MCF 10A (cell line): Measurements from ENCODE around the gene AGBL1. TPM values are rescaled to one million over a fixed set of nuclear protein-coding genes. Genes with fewer than 3 reads are reported as not detected.
A peak's percentile ranks its signal among the peaks of the same experiment; 100 is the strongest.

ENCODE experiments used
- BruUV-seq: library from RNA; stranded (reverse); fragments of 400-500 nt; replicated peaks from 2 replicates; lab custom pipeline; 2021; lab: Mats Ljungman, UMichigan
- CTCF ChIA-PET: fragments of 300-600 bp; sonication (Branson Sonifier 250); formaldehyde crosslinking; extraction: SDS; loops from one replicate; lab custom pipeline; 2021; ENCODE audit warnings: antibody characterized with exemption, inconsistent platforms; lab: Yijun Ruan, JAX
- POLR2A ChIA-PET: fragments of 300-600, 350-650 bp; sonication (Branson Sonifier 250); formaldehyde crosslinking; extraction: SDS; loops from one replicate; lab custom pipeline; 2020; ENCODE audit warnings: antibody characterized with exemption, inconsistent platforms; lab: Yijun Ruan, JAX
- DNase-seq: peaks from one replicate; pipeline ENCODE4 v3.0.0-alpha.2; 2018; ENCODE audit not compliant: unreplicated experiment
- H3K27ac Mint-ChIP-seq: one replicate; pipeline ENCODE4 v1.8.0; 2022; ENCODE audit warnings: mild to moderate bottlenecking, low read depth, mixed read lengths; ENCODE audit not compliant: unreplicated experiment
- H3K27me3 Mint-ChIP-seq: one replicate; pipeline ENCODE4 v1.8.0; 2022; ENCODE audit warnings: mixed read lengths; ENCODE audit not compliant: insufficient read depth, unreplicated experiment
- H3K36me3 Mint-ChIP-seq: one replicate; pipeline ENCODE4 v1.8.0; 2022; ENCODE audit warnings: mild to moderate bottlenecking, moderate library complexity, mixed read lengths; ENCODE audit not compliant: insufficient read depth, unreplicated experiment
- H3K4me1 Mint-ChIP-seq: one replicate; pipeline ENCODE4 v1.8.0; 2022; ENCODE audit warnings: mixed read lengths; ENCODE audit not compliant: insufficient read depth, unreplicated experiment
- H3K4me3 Mint-ChIP-seq: one replicate; pipeline ENCODE4 v1.8.0; 2022; ENCODE audit warnings: mild to moderate bottlenecking, moderate library complexity, mixed read lengths; ENCODE audit not compliant: unreplicated experiment
- H3K9me3 Mint-ChIP-seq: one replicate; pipeline ENCODE4 v1.8.0; 2022; ENCODE audit warnings: mixed read lengths; ENCODE audit not compliant: unreplicated experiment
- intact Hi-C: fragments of 100-400 bp; cut with micrococcal nuclease; formaldehyde crosslinking; loops from 2 replicates; pipeline ENCODE4 v1.14.1; 2022
- total RNA-seq: library from RNA; stranded (reverse); gene quantifications from 2 replicates; pipeline ENCODE4 v1.2.3, GENCODE V29; 2022
- TF ChIP-seq, protein P1 (sequence below): fragments of 200-600 bp; IDR thresholded peaks from one replicate; pipeline ENCODE4 v1.8.0; 2022; ENCODE audit warnings: antibody characterized with exemption, mild to moderate bottlenecking; ENCODE audit not compliant: unreplicated experiment

AGBL1 gene
- total RNA-seq, 1 experiment from 2014 or later, result not detected

DNA sequence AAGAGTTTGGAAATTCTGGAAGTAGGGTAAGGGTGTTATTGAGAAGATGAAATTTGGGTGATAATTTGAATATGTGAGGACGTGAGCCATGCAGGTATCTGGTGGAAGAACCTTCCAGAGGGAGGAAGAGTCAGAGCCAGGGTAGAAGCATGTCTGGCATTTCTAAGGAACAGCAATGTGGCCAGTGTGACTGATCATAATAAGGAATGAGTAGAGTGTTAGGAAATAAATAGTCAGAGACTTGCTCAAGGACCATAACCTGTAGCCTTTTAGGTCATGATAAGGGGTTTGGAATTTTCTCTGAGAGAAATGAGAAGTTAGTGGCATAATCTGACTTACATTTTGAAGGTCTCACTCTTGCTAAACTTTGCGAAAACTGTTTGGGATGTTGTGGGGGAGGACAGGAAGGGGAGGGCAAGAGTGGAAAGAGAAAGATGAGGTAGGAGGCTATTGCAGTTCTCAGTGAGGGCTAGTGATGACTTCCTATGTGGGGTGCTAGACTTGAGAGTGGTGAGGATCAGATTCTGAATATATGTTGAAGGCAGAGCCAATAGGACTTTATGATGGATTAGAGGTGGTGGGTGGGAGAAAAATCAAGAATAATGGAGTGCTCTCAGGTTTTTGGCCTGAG lies 568.3 kb downstream of the AGBL1 start:
- ChIA-PET CTCF (no interaction called here), POLR2A (no interaction called here)
- H3K4me3 Mint-ChIP-seq, result no peak overlapping the region
- H3K9me3 Mint-ChIP-seq, result no peaks in the 10 kb centered on the region
- no peak for DNase-seq
- H3K4me1 Mint-ChIP-seq, result peaks cover 10% of the 10 kb centered on the region
- no peaks in the 10 kb centered on the region for H3K27me3 Mint-ChIP-seq
- intact Hi-C loops, result no loop called here
- no peaks in the 10 kb centered on the region for H3K36me3 Mint-ChIP-seq
- TF ChIP-seq, protein P1, sequence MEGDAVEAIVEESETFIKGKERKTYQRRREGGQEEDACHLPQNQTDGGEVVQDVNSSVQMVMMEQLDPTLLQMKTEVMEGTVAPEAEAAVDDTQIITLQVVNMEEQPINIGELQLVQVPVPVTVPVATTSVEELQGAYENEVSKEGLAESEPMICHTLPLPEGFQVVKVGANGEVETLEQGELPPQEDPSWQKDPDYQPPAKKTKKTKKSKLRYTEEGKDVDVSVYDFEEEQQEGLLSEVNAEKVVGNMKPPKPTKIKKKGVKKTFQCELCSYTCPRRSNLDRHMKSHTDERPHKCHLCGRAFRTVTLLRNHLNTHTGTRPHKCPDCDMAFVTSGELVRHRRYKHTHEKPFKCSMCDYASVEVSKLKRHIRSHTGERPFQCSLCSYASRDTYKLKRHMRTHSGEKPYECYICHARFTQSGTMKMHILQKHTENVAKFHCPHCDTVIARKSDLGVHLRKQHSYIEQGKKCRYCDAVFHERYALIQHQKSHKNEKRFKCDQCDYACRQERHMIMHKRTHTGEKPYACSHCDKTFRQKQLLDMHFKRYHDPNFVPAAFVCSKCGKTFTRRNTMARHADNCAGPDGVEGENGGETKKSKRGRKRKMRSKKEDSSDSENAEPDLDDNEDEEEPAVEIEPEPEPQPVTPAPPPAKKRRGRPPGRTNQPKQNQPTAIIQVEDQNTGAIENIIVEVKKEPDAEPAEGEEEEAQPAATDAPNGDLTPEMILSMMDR, result no peak
- no peak overlapping the region for H3K27ac Mint-ChIP-seq
- no TSS peak for BruUV-seq

DNA sequence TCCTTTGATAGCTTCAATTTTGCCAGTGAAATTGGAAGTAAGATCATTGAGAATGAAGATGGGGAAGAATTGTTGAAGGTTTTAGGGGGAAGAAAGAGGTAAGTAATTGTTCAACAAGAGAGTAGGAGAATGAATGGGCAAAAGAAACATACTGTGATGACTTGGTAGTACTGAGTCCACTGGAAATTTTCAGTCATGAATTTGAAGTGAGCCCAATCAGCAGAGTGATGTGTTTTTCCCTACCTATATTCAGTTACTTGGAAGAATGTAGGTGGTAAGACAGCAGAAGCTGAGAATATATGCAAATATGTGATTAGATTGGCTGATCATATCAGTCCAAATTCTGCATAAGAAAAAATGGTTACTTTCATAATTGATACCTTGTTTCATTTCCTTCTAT lies 569.6 kb downstream of the AGBL1 start:
- H3K36me3 Mint-ChIP-seq, result no peaks in the 10 kb centered on the region
- ChIA-PET POLR2A (interaction anchor here (0.6 kb wide), 1 partner anchor 86 kb away, joined by 3 read pairs; no protein-coding TSS in a partner anchor), CTCF (interaction anchor here (0.7 to 1.1 kb wide), 2 partner anchors 25 to 51 kb away, joined by 4 to 5 read pairs; no protein-coding TSS in a partner anchor)
- BruUV-seq, result no TSS peak
- intact Hi-C loops, result no loop called here
- TF ChIP-seq, protein P1, result no peak
- H3K27me3 Mint-ChIP-seq, result no peaks in the 10 kb centered on the region
- no peaks in the 10 kb centered on the region for H3K9me3 Mint-ChIP-seq
- no peak overlapping the region for H3K4me3 Mint-ChIP-seq
- DNase-seq, result no peak
- H3K27ac Mint-ChIP-seq, result no peak overlapping the region
- H3K4me1 Mint-ChIP-seq, result peaks cover 10% of the 10 kb centered on the region

DNA sequence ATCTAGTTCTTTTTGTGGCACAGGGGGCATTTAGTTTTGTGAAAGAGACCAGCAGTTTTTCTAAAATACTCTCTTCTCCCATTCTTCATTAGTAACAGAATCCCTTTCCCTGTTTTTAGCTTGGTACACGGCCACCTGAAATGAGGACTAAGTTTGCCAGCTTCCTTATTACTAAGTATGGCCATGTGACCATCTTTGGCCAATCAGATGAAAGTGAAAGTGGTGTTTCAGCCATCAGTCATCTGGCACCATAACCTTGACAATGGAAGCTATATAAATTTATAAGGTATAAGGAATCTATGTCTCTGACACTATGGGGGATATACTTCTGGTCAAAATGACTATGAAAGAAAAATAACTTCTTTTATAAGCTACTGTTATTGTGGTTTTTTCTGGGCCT lies 570.4 kb downstream of the AGBL1 start:
- intact Hi-C loops, result no loop called here
- DNase-seq, result peak; percentile 16
- Mint-ChIP-seq H3K27me3 (no peaks in the 10 kb centered on the region), H3K9me3 (no peaks in the 10 kb centered on the region), H3K4me3 (no peak overlapping the region), H3K36me3 (no peaks in the 10 kb centered on the region), H3K4me1 (peaks cover 10% of the 10 kb centered on the region), H3K27ac (no peak overlapping the region)
- CTCF ChIA-PET, result interaction anchor here (0.6 to 1.4 kb wide), 4 partner anchors 26 to 418 kb away, joined by 3 to 5 read pairs (median 4); no protein-coding TSS in a partner anchor
- no TSS peak for BruUV-seq
- TF ChIP-seq, protein P1, result no peak
- POLR2A ChIA-PET, result interaction anchor here (0.7 to 1.0 kb wide), 2 partner anchors 11 to 15 kb away, joined by 3 read pairs; no protein-coding TSS in a partner anchor

DNA sequence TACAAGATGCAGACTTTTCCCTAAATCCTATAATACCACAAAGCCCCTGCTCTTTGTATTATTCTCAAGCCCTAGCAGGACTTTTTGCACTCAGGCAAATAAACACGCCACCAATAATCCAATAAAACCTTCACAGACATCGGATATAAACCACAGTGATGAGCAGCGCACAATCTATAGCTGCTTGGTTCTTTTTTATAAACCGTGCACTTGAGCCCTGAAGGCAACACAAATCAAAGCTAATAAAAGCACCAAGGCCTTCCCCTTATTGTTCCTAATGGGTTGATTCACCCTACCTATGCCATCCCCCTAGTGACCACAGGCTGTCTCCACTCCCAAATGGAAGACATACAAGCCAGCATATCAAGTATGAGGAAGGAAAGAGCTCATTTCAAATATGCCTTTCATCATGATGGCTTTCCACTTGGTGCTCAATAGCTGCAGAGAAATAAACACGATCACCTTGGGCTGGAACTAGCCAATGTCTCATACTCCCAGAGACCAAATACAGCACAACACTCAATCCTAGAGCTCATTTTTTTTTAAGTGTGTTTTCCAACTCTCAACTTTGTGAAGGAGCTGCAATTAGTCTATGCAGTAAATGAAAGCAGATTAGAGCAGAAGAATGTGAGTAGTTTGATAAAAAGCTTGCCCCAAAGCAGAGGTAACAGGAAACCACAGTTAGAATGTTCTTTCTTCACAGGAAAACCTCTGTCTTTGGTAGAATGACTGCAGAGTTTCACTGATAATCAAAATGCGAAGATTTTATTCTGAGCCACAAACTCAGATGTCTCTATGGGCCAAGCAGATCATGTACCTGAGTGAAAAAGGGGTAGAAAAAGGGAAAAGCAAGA lies 573.9 kb downstream of the AGBL1 start:
- POLR2A ChIA-PET, result no interaction called here
- Mint-ChIP-seq H3K36me3 (no peaks in the 10 kb centered on the region), H3K27ac (no peak overlapping the region), H3K4me1 (no peaks in the 10 kb centered on the region), H3K27me3 (no peaks in the 10 kb centered on the region), H3K9me3 (no peaks in the 10 kb centered on the region), H3K4me3 (no peak overlapping the region)
- CTCF ChIA-PET, result interaction anchor here (0.6 to 1.2 kb wide), 4 partner anchors 57 to 1621 kb away, joined by 3 to 4 read pairs (median 4); no protein-coding TSS in a partner anchor
- TF ChIP-seq, protein P1, result no peak
- intact Hi-C loops, result no loop called here
- no TSS peak for BruUV-seq
- no peak for DNase-seq
